Measurements from ENCODE around the gene ZNF784. TPM values are rescaled to one million over a fixed set of nuclear protein-coding genes. Genes with fewer than 3 reads are reported as not detected.

ZNF784 gene
- total and polyA plus RNA-seq, 2 of the 13 experiments (the other 11 are each of a cell fraction or from before 2014, with no cell fraction given) = 4.1 to 4.2 TPM

DNA sequence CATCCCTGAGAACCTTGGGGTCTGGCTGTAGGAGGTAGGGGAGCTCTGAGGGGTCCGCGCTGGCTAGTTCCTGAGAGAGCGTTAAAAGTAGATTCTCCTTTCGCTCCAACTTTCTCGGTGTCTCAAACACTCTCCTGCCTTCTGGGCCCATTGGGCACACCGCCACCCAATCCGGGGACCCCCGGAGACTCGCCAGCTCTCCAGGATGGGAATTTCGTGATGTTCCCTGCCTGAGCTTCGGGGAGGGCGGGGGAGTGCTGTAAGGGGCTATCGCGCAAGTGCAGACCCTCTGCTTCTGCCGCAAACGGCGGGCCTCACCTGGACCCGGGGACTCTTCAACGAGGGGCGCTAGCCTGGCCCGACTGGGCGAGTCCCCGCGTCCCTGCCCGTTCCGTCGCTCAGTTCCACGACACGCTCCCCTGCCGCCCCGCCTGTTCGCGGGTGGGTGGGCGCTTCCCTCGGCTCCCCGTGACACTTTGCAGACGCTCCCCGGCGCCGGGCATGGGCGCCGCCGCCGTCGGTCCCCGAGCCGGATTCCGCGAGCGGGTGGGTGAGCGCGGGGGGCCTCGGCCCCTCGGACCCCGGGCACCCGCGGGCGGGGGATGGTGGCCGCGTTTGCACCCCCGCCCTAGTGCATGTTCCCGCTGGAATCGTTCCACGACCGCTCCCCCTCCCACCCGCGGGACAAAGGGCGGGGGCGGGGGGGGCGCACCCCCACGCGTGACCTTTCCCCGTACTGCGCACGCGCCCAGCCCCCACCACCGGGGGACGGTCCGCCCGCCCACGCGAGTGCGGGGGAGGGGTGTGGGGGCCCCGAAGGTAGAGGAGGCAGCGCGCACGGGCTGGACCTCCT, 23.6 kb upstream of the ZNF784 start, which contains the start of gene CCDC106 (continued):
- TF ChIP-seq ZBTB4 (CRISPR knock-in tag; IDR thresholded peaks at IDR 0.05; ENCODE audit: borderline replicate concordance) (no peak), YEATS2 (CRISPR knock-in tag; IDR thresholded peaks at IDR 0.05; ENCODE audit: borderline replicate concordance) (peak; percentile 31; the same call in 1 of the 2 replicates), ZBTB34 (CRISPR knock-in tag; IDR thresholded peaks at IDR 0.05) (no peak), BCL6 (CRISPR knock-in tag; IDR thresholded peaks at IDR 0.05) (peak; percentile 32; the same call in 1 of the 2 replicates), ZBTB8A (CRISPR knock-in tag; IDR thresholded peaks at IDR 0.05; ENCODE audit: borderline replicate concordance, low read depth) (no peak), CENPX (CRISPR knock-in tag; IDR thresholded peaks at IDR 0.05) (no peak), ZNF136 (CRISPR knock-in tag; IDR thresholded peaks at IDR 0.05; ENCODE audit: low read depth) (no peak), USF2 (IDR thresholded peaks at IDR 0.05; ENCODE audit: low read depth, low read length) (no peak), USF2 (CRISPR knock-in tag; IDR thresholded peaks at IDR 0.05; ENCODE audit: borderline replicate concordance) (no peak; the same call in 1 of the 2 replicates), NFYB (CRISPR knock-in tag; IDR thresholded peaks at IDR 0.05) (no peak)
- TF ChIP-seq, protein P1, sequence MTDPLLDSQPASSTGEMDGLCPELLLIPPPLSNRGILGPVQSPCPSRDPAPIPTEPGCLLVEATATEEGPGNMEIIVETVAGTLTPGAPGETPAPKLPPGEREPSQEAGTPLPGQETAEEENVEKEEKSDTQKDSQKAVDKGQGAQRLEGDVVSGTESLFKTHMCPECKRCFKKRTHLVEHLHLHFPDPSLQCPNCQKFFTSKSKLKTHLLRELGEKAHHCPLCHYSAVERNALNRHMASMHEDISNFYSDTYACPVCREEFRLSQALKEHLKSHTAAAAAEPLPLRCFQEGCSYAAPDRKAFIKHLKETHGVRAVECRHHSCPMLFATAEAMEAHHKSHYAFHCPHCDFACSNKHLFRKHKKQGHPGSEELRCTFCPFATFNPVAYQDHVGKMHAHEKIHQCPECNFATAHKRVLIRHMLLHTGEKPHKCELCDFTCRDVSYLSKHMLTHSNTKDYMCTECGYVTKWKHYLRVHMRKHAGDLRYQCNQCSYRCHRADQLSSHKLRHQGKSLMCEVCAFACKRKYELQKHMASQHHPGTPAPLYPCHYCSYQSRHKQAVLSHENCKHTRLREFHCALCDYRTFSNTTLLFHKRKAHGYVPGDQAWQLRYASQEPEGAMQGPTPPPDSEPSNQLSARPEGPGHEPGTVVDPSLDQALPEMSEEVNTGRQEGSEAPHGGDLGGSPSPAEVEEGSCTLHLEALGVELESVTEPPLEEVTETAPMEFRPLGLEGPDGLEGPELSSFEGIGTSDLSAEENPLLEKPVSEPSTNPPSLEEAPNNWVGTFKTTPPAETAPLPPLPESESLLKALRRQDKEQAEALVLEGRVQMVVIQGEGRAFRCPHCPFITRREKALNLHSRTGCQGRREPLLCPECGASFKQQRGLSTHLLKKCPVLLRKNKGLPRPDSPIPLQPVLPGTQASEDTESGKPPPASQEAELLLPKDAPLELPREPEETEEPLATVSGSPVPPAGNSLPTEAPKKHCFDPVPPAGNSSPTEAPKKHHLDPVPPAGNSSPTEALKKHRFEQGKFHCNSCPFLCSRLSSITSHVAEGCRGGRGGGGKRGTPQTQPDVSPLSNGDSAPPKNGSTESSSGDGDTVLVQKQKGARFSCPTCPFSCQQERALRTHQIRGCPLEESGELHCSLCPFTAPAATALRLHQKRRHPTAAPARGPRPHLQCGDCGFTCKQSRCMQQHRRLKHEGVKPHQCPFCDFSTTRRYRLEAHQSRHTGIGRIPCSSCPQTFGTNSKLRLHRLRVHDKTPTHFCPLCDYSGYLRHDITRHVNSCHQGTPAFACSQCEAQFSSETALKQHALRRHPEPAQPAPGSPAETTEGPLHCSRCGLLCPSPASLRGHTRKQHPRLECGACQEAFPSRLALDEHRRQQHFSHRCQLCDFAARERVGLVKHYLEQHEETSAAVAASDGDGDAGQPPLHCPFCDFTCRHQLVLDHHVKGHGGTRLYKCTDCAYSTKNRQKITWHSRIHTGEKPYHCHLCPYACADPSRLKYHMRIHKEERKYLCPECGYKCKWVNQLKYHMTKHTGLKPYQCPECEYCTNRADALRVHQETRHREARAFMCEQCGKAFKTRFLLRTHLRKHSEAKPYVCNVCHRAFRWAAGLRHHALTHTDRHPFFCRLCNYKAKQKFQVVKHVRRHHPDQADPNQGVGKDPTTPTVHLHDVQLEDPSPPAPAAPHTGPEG (CRISPR knock-in tag; IDR thresholded peaks at IDR 0.05) = no peak
- TF ChIP-seq, protein P2, sequence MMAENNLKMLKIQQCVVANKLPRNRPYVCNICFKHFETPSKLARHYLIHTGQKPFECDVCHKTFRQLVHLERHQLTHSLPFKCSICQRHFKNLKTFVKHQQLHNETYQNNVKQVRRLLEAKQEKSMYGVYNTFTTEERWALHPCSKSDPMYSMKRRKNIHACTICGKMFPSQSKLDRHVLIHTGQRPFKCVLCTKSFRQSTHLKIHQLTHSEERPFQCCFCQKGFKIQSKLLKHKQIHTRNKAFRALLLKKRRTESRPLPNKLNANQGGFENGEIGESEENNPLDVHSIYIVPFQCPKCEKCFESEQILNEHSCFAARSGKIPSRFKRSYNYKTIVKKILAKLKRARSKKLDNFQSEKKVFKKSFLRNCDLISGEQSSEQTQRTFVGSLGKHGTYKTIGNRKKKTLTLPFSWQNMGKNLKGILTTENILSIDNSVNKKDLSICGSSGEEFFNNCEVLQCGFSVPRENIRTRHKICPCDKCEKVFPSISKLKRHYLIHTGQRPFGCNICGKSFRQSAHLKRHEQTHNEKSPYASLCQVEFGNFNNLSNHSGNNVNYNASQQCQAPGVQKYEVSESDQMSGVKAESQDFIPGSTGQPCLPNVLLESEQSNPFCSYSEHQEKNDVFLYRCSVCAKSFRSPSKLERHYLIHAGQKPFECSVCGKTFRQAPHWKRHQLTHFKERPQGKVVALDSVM (CRISPR knock-in tag; IDR thresholded peaks at IDR 0.05) = peak; percentile 52

Measured in HepG2 (cell line).